GM23338 (cell line): ENCODE results near the gene NKAIN2. TPM values are rescaled to one million over a fixed set of nuclear protein-coding genes. Genes with fewer than 3 reads are reported as not detected.

Experiments used
- ATAC-seq: fragments of 200-7000 bp; cut with Tn5 transposase; 3 replicates; pipeline ENCODE4 v1.9.1; 2020
- DNase-seq: peaks from one replicate; pipeline ENCODE4 v3.0.0-alpha.2; 2015; ENCODE audit warnings: low spot score
- H2AFZ ChIP-seq: fragments of 200-600 bp; sonication (generic); 2 replicates; pipeline ENCODE4 v1.8.0; 2016; ENCODE audit warnings: antibody characterized with exemption, mild to moderate bottlenecking, moderate library complexity
- H3F3A ChIP-seq: fragments of 200-600 bp; sonication (generic); replicated peaks from 2 replicates; pipeline ENCODE4 v1.8.0; 2017; ENCODE audit warnings: antibody characterized with exemption, mixed run types, low read depth
- H3K27ac ChIP-seq: fragments of 200-600 bp; sonication (generic); 2 replicates; pipeline ENCODE4 v1.6.1; 2016; ENCODE audit warnings: low read depth
- H3K27me3 ChIP-seq: fragments of 200-600 bp; sonication (generic); 2 replicates; pipeline ENCODE4 v1.8.0; 2016; ENCODE audit warnings: mild to moderate bottlenecking, mixed run types, moderate library complexity; ENCODE audit not compliant: insufficient read depth
- H3K36me3 ChIP-seq: fragments of 200-600 bp; sonication (generic); 2 replicates; pipeline ENCODE4 v1.8.0; 2016; ENCODE audit warnings: mild to moderate bottlenecking; ENCODE audit not compliant: insufficient read depth
- H3K4me1 ChIP-seq: fragments of 200-600 bp; sonication (generic); 2 replicates; pipeline ENCODE4 v1.8.0; 2016; ENCODE audit warnings: mild to moderate bottlenecking, moderate library complexity; ENCODE audit not compliant: insufficient read depth
- H3K4me2 ChIP-seq: fragments of 200-600 bp; sonication (generic); 2 replicates; pipeline ENCODE4 v1.7.1; 2017; ENCODE audit warnings: mixed run types
- H3K4me3 ChIP-seq: fragments of 200-600 bp; sonication (generic); 2 replicates; pipeline ENCODE4 v1.6.1; 2016; ENCODE audit warnings: mixed run types
- H3K79me2 ChIP-seq: fragments of 200-600 bp; sonication (generic); replicated peaks from 2 replicates; pipeline ENCODE4 v1.8.0; 2017; ENCODE audit warnings: mild to moderate bottlenecking; ENCODE audit not compliant: insufficient read depth
- H3K9me2 ChIP-seq: fragments of 200-600 bp; sonication (generic); 2 replicates; pipeline ENCODE4 v1.8.0; 2017; ENCODE audit not compliant: insufficient read depth
- H4K20me1 ChIP-seq: fragments of 200-600 bp; sonication (generic); replicated peaks from 2 replicates; pipeline ENCODE4 v1.8.0; 2017; ENCODE audit warnings: mild to moderate bottlenecking; ENCODE audit not compliant: insufficient read depth
- H3K27ac Mint-ChIP-seq: 2 replicates; pipeline ENCODE4 v1.8.0; 2020; ENCODE audit warnings: inconsistent platforms, mild to moderate bottlenecking, moderate library complexity, mixed read lengths
- H3K27me3 Mint-ChIP-seq: 3 replicates; pipeline ENCODE4 v1.8.0; 2022; ENCODE audit warnings: low read depth, mild to moderate bottlenecking, moderate library complexity, mixed read lengths, inconsistent platforms; ENCODE audit not compliant: insufficient read depth, poor library complexity
- H3K36me3 Mint-ChIP-seq: 3 replicates; pipeline ENCODE4 v1.8.0; 2021; ENCODE audit warnings: low read depth, mild to moderate bottlenecking, inconsistent platforms, moderate library complexity, mixed read lengths
- H3K4me1 Mint-ChIP-seq: 3 replicates; pipeline ENCODE4 v1.8.0; 2020; ENCODE audit warnings: mild to moderate bottlenecking, inconsistent platforms, mixed read lengths
- H3K4me3 Mint-ChIP-seq: 3 replicates; pipeline ENCODE4 v1.8.0; 2021; ENCODE audit warnings: moderate library complexity, mild to moderate bottlenecking, inconsistent platforms, mixed read lengths
- H3K9me3 Mint-ChIP-seq: 3 replicates; pipeline ENCODE4 v1.8.0; 2020; ENCODE audit warnings: moderate library complexity, mild to moderate bottlenecking, inconsistent platforms, mixed read lengths
- EZH2phosphoT487 ChIP-seq: fragments of 200-600 bp; sonication (generic); IDR thresholded peaks from one replicate; pipeline ENCODE4 v1.8.1; 2018; ENCODE audit warnings: antibody characterized with exemption; ENCODE audit not compliant: unreplicated experiment
- POLR2AphosphoS5 ChIP-seq: IDR thresholded peaks from 2 replicates; pipeline ENCODE4 v1.6.1; 2016; ENCODE audit warnings: antibody characterized with exemption, low read depth
- ZNF114 ChIP-seq: fragments of 250-450 bp; sonication (Bioruptor Pico); IDR thresholded peaks from 2 replicates; pipeline ENCODE4 v1.5.0; 2020; ENCODE audit warnings: mild to moderate bottlenecking, moderate library complexity
- polyA plus RNA-seq: library from polyadenylated mRNA; unstranded; fragments of >200 nt; fragmentation: Nextera tagmentation; extraction: Ambion mirVana; gene quantifications from 2 replicates; pipeline ENCODE4 v1.2.1, GENCODE V29; 2016
- total RNA-seq: library from RNA; depleted of rRNA; stranded (reverse); fragments of >200 nt; shearing (Covaris generic); gene quantifications from 2 replicates; pipeline ENCODE4 v1.2.3, GENCODE V29; 2014
- TF ChIP-seq, protein P1 (sequence below): IDR thresholded peaks from 2 replicates; pipeline ENCODE4 v1.6.1; 2016; ENCODE audit warnings: antibody characterized with exemption
- TF ChIP-seq, protein P2 (sequence below): IDR thresholded peaks from one replicate; pipeline ENCODE4 v1.6.1; 2018; ENCODE audit warnings: antibody characterized with exemption; ENCODE audit not compliant: unreplicated experiment
- TF ChIP-seq, protein P3 (sequence below): fragments of 250-450 bp; sonication (Bioruptor Pico); IDR thresholded peaks from 2 replicates; pipeline ENCODE4 v1.5.0; 2020; ENCODE audit warnings: mild to moderate bottlenecking, moderate library complexity
- TF ChIP-seq, protein P4 (sequence below), 2 experiments: fragments of 200-600 bp in 1 of 2; sonication (generic) in 1 of 2; conservative IDR thresholded peaks; 2 replicates each; pipeline versions ENCODE4 v1.5.1 to v1.6.1; 2016 to 2017; ENCODE audit warnings: antibody characterized with exemption in 2 of 2, low read depth in 2 of 2, mild to moderate bottlenecking in 2 of 2, moderate library complexity in 1 of 2

The NKAIN2 gene
- total and polyA plus RNA-seq, 2 experiments from 2014 or later = 0.39 to 1.1 TPM

DNA sequence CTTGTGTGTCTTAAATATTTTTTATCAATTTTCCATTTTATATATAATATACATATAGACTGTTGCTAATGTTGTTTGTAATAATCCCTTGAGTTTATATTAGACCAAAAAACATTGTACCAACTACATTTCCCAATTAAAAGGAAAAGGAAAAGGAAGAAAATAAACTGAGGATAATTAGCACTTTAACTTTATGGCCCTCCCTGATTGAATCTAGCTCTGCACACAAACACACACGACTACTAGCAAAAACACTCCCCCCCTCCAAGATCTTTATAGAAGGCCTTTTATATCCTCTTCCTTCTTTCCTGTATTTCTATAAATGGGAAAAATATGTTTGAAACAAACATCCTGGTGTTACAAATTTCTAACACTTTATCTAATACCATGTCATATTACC, 276.8 kb downstream of the NKAIN2 start:
- Histone ChIP-seq H3K36me3 (no peaks in the 10 kb centered on the region), H3K9me2 (no peaks in the 10 kb centered on the region), H3K4me3 (no peak overlapping the region), H3K4me2 (no peak overlapping the region), H2AFZ (no peak overlapping the region), H3F3A (no peaks in the 10 kb centered on the region), H3K4me1 (no peaks in the 10 kb centered on the region), H3K27ac (no peak overlapping the region), H3K79me2 (no peaks in the 10 kb centered on the region), H4K20me1 (no peaks in the 10 kb centered on the region), H3K27me3 (no peaks in the 10 kb centered on the region)
- TF ChIP-seq, protein P1, sequence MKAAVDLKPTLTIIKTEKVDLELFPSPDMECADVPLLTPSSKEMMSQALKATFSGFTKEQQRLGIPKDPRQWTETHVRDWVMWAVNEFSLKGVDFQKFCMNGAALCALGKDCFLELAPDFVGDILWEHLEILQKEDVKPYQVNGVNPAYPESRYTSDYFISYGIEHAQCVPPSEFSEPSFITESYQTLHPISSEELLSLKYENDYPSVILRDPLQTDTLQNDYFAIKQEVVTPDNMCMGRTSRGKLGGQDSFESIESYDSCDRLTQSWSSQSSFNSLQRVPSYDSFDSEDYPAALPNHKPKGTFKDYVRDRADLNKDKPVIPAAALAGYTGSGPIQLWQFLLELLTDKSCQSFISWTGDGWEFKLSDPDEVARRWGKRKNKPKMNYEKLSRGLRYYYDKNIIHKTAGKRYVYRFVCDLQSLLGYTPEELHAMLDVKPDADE = no peak
- TF ChIP-seq ZNF114 (CRISPR knock-in tag) (no peak), EZH2phosphoT487 (no peak), POLR2AphosphoS5 (no peak)
- TF ChIP-seq, protein P2, sequence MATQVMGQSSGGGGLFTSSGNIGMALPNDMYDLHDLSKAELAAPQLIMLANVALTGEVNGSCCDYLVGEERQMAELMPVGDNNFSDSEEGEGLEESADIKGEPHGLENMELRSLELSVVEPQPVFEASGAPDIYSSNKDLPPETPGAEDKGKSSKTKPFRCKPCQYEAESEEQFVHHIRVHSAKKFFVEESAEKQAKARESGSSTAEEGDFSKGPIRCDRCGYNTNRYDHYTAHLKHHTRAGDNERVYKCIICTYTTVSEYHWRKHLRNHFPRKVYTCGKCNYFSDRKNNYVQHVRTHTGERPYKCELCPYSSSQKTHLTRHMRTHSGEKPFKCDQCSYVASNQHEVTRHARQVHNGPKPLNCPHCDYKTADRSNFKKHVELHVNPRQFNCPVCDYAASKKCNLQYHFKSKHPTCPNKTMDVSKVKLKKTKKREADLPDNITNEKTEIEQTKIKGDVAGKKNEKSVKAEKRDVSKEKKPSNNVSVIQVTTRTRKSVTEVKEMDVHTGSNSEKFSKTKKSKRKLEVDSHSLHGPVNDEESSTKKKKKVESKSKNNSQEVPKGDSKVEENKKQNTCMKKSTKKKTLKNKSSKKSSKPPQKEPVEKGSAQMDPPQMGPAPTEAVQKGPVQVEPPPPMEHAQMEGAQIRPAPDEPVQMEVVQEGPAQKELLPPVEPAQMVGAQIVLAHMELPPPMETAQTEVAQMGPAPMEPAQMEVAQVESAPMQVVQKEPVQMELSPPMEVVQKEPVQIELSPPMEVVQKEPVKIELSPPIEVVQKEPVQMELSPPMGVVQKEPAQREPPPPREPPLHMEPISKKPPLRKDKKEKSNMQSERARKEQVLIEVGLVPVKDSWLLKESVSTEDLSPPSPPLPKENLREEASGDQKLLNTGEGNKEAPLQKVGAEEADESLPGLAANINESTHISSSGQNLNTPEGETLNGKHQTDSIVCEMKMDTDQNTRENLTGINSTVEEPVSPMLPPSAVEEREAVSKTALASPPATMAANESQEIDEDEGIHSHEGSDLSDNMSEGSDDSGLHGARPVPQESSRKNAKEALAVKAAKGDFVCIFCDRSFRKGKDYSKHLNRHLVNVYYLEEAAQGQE = no peak
- TF ChIP-seq, protein P3, sequence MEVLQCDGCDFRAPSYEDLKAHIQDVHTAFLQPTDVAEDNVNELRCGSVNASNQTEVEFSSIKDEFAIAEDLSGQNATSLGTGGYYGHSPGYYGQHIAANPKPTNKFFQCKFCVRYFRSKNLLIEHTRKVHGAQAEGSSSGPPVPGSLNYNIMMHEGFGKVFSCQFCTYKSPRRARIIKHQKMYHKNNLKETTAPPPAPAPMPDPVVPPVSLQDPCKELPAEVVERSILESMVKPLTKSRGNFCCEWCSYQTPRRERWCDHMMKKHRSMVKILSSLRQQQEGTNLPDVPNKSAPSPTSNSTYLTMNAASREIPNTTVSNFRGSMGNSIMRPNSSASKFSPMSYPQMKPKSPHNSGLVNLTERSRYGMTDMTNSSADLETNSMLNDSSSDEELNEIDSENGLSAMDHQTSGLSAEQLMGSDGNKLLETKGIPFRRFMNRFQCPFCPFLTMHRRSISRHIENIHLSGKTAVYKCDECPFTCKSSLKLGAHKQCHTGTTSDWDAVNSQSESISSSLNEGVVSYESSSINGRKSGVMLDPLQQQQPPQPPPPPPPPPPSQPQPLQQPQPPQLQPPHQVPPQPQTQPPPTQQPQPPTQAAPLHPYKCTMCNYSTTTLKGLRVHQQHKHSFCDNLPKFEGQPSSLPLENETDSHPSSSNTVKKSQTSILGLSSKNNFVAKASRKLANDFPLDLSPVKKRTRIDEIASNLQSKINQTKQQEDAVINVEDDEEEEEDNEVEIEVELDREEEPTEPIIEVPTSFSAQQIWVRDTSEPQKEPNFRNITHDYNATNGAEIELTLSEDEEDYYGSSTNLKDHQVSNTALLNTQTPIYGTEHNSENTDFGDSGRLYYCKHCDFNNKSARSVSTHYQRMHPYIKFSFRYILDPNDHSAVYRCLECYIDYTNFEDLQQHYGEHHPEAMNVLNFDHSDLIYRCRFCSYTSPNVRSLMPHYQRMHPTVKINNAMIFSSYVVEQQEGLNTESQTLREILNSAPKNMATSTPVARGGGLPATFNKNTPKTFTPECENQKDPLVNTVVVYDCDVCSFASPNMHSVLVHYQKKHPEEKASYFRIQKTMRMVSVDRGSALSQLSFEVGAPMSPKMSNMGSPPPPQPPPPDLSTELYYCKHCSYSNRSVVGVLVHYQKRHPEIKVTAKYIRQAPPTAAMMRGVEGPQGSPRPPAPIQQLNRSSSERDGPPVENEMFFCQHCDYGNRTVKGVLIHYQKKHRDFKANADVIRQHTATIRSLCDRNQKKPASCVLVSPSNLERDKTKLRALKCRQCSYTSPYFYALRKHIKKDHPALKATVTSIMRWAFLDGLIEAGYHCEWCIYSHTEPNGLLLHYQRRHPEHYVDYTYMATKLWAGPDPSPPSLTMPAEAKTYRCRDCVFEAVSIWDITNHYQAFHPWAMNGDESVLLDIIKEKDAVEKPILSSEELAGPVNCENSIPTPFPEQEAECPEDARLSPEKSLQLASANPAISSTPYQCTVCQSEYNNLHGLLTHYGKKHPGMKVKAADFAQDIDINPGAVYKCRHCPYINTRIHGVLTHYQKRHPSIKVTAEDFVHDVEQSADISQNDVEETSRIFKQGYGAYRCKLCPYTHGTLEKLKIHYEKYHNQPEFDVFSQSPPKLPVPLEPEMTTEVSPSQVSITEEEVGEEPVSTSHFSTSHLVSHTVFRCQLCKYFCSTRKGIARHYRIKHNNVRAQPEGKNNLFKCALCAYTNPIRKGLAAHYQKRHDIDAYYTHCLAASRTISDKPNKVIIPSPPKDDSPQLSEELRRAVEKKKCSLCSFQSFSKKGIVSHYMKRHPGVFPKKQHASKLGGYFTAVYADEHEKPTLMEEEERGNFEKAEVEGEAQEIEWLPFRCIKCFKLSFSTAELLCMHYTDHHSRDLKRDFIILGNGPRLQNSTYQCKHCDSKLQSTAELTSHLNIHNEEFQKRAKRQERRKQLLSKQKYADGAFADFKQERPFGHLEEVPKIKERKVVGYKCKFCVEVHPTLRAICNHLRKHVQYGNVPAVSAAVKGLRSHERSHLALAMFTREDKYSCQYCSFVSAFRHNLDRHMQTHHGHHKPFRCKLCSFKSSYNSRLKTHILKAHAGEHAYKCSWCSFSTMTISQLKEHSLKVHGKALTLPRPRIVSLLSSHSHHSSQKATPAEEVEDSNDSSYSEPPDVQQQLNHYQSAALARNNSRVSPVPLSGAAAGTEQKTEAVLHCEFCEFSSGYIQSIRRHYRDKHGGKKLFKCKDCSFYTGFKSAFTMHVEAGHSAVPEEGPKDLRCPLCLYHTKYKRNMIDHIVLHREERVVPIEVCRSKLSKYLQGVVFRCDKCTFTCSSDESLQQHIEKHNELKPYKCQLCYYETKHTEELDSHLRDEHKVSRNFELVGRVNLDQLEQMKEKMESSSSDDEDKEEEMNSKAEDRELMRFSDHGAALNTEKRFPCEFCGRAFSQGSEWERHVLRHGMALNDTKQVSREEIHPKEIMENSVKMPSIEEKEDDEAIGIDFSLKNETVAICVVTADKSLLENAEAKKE (CRISPR knock-in tag) = no peak
- TF ChIP-seq, protein P4, sequence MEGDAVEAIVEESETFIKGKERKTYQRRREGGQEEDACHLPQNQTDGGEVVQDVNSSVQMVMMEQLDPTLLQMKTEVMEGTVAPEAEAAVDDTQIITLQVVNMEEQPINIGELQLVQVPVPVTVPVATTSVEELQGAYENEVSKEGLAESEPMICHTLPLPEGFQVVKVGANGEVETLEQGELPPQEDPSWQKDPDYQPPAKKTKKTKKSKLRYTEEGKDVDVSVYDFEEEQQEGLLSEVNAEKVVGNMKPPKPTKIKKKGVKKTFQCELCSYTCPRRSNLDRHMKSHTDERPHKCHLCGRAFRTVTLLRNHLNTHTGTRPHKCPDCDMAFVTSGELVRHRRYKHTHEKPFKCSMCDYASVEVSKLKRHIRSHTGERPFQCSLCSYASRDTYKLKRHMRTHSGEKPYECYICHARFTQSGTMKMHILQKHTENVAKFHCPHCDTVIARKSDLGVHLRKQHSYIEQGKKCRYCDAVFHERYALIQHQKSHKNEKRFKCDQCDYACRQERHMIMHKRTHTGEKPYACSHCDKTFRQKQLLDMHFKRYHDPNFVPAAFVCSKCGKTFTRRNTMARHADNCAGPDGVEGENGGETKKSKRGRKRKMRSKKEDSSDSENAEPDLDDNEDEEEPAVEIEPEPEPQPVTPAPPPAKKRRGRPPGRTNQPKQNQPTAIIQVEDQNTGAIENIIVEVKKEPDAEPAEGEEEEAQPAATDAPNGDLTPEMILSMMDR (conservative IDR thresholded peaks at IDR 0.05; ENCODE audit: low read depth in 2 of 2) = no peak
- Mint-ChIP-seq H3K9me3 (no peaks in the 10 kb centered on the region), H3K27ac (no peak overlapping the region), H3K36me3 (no peaks in the 10 kb centered on the region), H3K27me3 (no peaks in the 10 kb centered on the region), H3K4me3 (no peak overlapping the region), H3K4me1 (no peaks in the 10 kb centered on the region; the same call in 2 of the 3 replicates)
- DNase-seq (no peak), ATAC-seq (no peak)
